ENCODE measurements around the gene IMPG1. TPM values are rescaled to one million over a fixed set of nuclear protein-coding genes. Genes with fewer than 3 reads are reported as not detected.

The IMPG1 gene
- total RNA-seq, 1 experiment from 2014 or later: not detected

- no peak overlapping the region for H3K9ac ChIP-seq (ENCODE audit: extremely low read depth, insufficient read length, low read length)
- H3K4ac ChIP-seq (ENCODE audit: low read depth, low read length): no peak overlapping the region
- H3K56ac ChIP-seq (ENCODE audit: insufficient read length, low read depth, low read length): no peak overlapping the region
- H3T11ph ChIP-seq (ENCODE audit: low read length): no peak overlapping the region
- no peak for TF ChIP-seq CTCF (conservative IDR thresholded peaks at IDR 0.05)
- no peak overlapping the region for H3K4me2 ChIP-seq (ENCODE audit: insufficient read depth, insufficient read length, low read length)
- no peak overlapping the region for H3K23ac ChIP-seq (ENCODE audit: insufficient read length, low read depth, low read length)
- no peak overlapping the region for H2BK120ac ChIP-seq (ENCODE audit: low read depth, low read length, poor library complexity, severe bottlenecking)
- Mint-ChIP-seq H3K27me3 (ENCODE audit: low read depth) (peaks cover 64% of the 10 kb centered on the region), H3K27ac (no peak overlapping the region), H3K9me3 (peaks cover 0 to 6% of the 10 kb centered on the region in 2 experiments; a peak in 1 of 5 replicates), H3K4me3 (no peak overlapping the region), H3K36me3 (ENCODE audit: insufficient read depth in 1 of 3, low read depth in 3 of 3) (no peaks in the 10 kb centered on the region), H3K4me1 (peaks cover 22% of the 10 kb centered on the region in 2 experiments)
- peaks cover 2% of the 10 kb centered on the region; the same call in 1 of the 2 replicates for H3K4me1 ChIP-seq (ENCODE audit: insufficient read depth, low read length)
- no peaks in the 10 kb centered on the region for H3K79me2 ChIP-seq (ENCODE audit: insufficient read depth, low read length)
- no peak overlapping the region for H3K18ac ChIP-seq (ENCODE audit: insufficient read length, low read depth, low read length)
- WGBS (ENCODE audit: extremely low coverage, insufficient read length, low lambda C conversion rate): no CpG with 5 or more reads among the region's 2 CpGs
- H2BK5ac ChIP-seq (ENCODE audit: insufficient read length, low read length): no peak overlapping the region
- no peaks in the 10 kb centered on the region for H4K20me1 ChIP-seq (ENCODE audit: control insufficient read depth, insufficient read depth, insufficient read length)
- H3K27me3 ChIP-seq (ENCODE audit: insufficient read depth, low read length): peaks cover 5% of the 10 kb centered on the region; the same call in 1 of the 2 replicates
- no peak for DNase-seq
- no peak overlapping the region for H4K5ac ChIP-seq (ENCODE audit: insufficient read length, low read depth, low read length)
- no peak overlapping the region for H3K14ac ChIP-seq (ENCODE audit: insufficient read depth, low read length)
- H3K27ac ChIP-seq (ENCODE audit: insufficient read length, low read depth, low read length): no peak overlapping the region
- no peak overlapping the region for H2BK15ac ChIP-seq (ENCODE audit: low read depth, low read length)
- no peak overlapping the region for H2BK20ac ChIP-seq (ENCODE audit: low read depth, low read length, poor library complexity, severe bottlenecking)
- H3K9me3 ChIP-seq (ENCODE audit: control insufficient read depth, low read depth, low read length): no peaks in the 10 kb centered on the region
- H2AFZ ChIP-seq (ENCODE audit: low read length): no peak overlapping the region
- H2AK5ac ChIP-seq (ENCODE audit: insufficient read length, low read length): no peak overlapping the region
- no peak overlapping the region for H4K8ac ChIP-seq (replicated peaks; ENCODE audit: insufficient read length, low read depth, low read length)
- no peak overlapping the region for H4K91ac ChIP-seq (ENCODE audit: insufficient read length, low read depth, low read length)
- no peak overlapping the region for H2BK12ac ChIP-seq (ENCODE audit: insufficient read length, low read depth, low read length)
- H3K23me2 ChIP-seq (ENCODE audit: insufficient read length, low read depth, low read length, poor library complexity, severe bottlenecking): peaks cover 5% of the 10 kb centered on the region
- H3K79me1 ChIP-seq (ENCODE audit: insufficient read depth, low read depth, low read length, poor library complexity, severe bottlenecking): no peaks in the 10 kb centered on the region
These were observed 134.6 kb downstream of the IMPG1 start for GRCh38 chr6:75937846-75938245.
